ENCODE data around the gene BPIFB6. TPM values are rescaled to one million over a fixed set of nuclear protein-coding genes. Genes with fewer than 3 reads are reported as not detected.

Gene BPIFB6
- total and polyA plus RNA-seq, 4 donors: not detected

DNA sequence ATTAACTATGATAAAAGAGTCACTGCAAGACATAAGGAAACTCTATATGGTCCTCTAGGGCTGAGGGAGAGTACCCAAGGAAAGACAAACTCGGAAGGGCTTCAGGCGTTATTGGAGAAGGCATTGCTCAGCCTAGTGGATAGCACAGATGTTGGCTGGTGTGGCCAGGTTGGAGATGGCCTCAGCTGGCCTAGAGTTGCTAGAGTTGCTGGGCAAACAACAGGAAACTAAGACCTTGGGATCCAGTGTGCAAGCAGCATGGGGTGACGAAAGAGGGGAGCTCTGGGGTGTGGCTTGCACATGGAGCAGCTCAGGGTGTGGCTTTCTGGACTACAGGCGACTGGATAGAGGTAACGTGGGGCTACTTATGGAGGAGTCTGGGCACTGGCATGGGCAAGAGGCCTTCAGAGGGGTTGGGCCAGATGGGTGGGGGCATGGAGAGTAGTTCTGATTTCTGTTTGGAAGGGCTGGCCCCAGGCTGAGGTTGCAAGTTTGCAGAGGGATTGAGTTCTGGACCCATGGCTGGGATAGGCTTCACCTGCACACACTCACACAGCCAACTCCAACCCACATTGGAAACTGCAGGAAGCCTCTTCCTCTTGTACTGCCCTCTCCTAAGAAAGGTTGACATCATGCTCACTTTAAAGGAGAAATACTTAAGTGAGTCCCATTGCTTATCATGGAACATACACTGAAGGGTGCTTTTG is 5.2 kb upstream of the BPIFB6 start:
- intact Hi-C loops (cut with DNase I): no loop called here

DNA sequence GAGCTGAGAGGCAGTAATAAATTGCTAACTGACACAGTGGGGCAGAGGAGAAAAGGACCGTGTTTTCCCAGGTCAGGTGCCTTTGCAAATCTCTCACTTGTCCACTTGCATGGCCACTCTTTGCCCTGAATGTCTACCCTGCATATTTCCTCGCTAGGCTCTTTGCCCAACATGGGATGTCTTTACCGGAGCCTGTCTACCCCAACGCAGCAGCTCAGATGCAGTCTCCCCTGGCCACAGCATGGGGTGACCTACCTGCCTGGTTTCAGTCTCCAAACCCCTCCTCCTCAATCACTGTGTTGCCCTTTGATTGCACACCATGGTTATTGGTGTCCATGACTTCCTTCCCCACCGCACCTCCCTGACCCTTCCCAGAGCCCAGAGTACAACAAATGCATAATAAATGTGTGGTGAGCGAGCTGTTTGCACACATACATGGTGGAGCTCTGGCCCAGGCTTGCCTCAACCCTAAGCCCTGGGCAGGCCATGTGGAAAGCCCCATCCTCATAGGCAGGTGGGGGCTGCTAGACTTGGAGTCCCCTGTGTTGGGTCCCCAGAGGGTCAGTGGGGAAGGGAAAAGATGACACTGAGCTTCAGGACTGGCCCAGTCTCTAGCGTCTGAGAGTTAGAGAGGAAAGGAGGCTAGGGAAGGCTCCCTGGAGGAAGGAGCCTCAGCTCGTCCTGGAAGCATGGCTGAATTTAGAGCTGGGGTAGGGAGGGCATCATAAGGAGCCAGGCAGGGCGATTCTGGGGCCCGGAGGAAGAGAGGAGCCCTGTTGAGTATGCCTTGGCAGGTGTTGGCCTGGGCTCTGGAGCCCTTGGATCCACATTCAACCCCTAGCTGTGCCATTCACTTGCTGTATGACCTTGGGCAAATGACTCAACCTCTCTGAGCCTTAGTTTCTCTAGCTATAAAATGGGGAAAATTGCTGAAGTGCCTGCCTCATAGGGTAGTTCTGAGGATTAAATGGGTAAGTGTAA is 4.4 kb upstream of the BPIFB6 start:
- Histone ChIP-seq H3K27ac (ENCODE audit: low read depth in 1 of 2, low read length in 2 of 2) (no peak overlapping the region), H3K27me3 (ENCODE audit: control insufficient read depth in 1 of 2, insufficient read depth in 2 of 2, low read length in 1 of 2) (no peaks in the 10 kb centered on the region), H3K4me1 (ENCODE audit: control insufficient read depth in 1 of 2, insufficient read depth in 2 of 2, low read length in 2 of 2) (no peaks in the 10 kb centered on the region), H3K4me3 (ENCODE audit: low read length in 2 of 2) (no peak overlapping the region), H3K36me3 (ENCODE audit: control insufficient read depth in 1 of 2, insufficient read depth in 2 of 2, low read length in 1 of 2) (no peaks in the 10 kb centered on the region), H3K9me3 (ENCODE audit: control insufficient read depth, low read length) (no peaks in the 10 kb centered on the region)
- ATAC-seq (ENCODE audit: low FRiP score) (no peak), DNase-seq (no peak)
- WGBS, 2 donors: 68 to 74% methylated on average over 10 of the region's 10 CpGs
- intact Hi-C loops (cut with DNase I): no loop called here

More for the DNA sequence above, 5.2 kb upstream of the BPIFB6 start:
- Histone ChIP-seq H3K4me3 (ENCODE audit: low read length in 2 of 2) (no peak overlapping the region), H3K36me3 (ENCODE audit: control insufficient read depth in 1 of 2, insufficient read depth in 2 of 2, low read length in 1 of 2) (no peaks in the 10 kb centered on the region), H3K4me1 (ENCODE audit: control insufficient read depth in 1 of 2, insufficient read depth in 2 of 2, low read length in 2 of 2) (no peaks in the 10 kb centered on the region), H3K9me3 (ENCODE audit: control insufficient read depth, low read length) (no peaks in the 10 kb centered on the region), H3K27me3 (ENCODE audit: control insufficient read depth in 1 of 2, insufficient read depth in 2 of 2, low read length in 1 of 2) (no peaks in the 10 kb centered on the region), H3K27ac (ENCODE audit: low read depth in 1 of 2, low read length in 2 of 2) (no peak overlapping the region)
- DNase-seq (no peak), ATAC-seq (ENCODE audit: low FRiP score) (no peak)
- WGBS, 2 donors: 61 to 73% methylated on average over 5 of the region's 5 CpGs

DNA sequence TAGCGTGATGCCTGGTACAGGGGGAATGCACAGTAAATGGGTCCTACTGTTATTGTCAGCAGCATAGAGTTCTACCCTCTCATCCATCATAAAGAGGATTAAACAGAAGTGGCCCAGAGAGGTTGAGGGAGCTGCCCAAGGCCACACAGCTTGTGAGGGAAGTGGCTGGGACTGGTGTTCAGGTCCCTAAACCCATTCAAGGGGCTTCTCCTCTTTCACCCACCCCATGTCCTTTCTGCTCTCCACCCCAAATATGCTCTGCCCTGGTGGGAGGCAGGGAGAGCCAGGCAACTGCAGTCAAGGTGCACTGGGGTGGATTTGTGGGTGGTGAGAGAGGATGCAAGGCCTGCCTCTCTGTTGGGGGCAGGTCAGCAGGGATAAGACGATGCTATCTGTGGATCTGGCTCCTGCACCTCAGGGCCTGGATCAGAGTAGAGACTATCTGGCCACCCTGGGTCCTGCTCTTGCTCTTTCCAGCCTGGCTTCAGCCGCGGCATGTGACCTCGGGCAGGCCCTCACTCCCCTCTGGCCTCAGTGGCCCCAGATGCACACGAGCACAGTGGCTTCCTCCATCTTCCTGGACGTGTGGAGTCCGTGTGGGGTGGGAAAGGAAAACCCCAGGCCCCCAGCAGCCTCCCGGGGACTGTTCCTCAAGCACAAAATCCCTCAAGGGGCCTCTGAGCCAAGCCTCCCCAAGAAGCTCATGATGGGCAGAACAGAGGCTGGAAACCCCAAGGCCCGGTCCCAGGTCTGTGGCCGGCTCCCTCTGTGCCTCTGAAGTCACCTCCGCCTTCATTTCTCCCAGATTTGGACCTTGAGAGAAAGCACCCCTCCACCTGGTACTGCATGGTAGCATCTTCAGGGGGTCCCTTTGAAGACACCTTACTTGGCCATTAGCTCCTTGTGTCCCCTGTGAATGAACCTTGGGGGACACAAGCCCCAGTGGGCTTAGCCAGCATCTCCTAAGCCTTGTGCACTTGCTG is 3.4 kb upstream of the BPIFB6 start:
- Histone ChIP-seq H3K36me3 (ENCODE audit: control insufficient read depth in 1 of 2, insufficient read depth in 2 of 2, low read length in 1 of 2) (no peaks in the 10 kb centered on the region), H3K27ac (ENCODE audit: low read depth in 1 of 2, low read length in 2 of 2) (no peak overlapping the region), H3K27me3 (ENCODE audit: control insufficient read depth in 1 of 2, insufficient read depth in 2 of 2, low read length in 1 of 2) (no peaks in the 10 kb centered on the region), H3K9me3 (ENCODE audit: control insufficient read depth, low read length) (peaks cover 2% of the 10 kb centered on the region), H3K4me1 (ENCODE audit: control insufficient read depth in 1 of 2, insufficient read depth in 2 of 2, low read length in 2 of 2) (no peaks in the 10 kb centered on the region), H3K4me3 (ENCODE audit: low read length in 2 of 2) (no peak overlapping the region)
- intact Hi-C loops (cut with DNase I): no loop called here
- DNase-seq (no peak), ATAC-seq (ENCODE audit: low FRiP score) (no peak)
- WGBS, 2 donors: 65 to 77% methylated on average over 12 of the region's 12 CpGs

- peaks cover 4% of the 10 kb centered on the region for H3K9me3 ChIP-seq (ENCODE audit: control insufficient read depth, low read length)
- H3K27me3 ChIP-seq (ENCODE audit: control insufficient read depth in 1 of 2, insufficient read depth in 2 of 2, low read length in 1 of 2): no peaks in the 10 kb centered on the region
- no peak for ATAC-seq (ENCODE audit: low FRiP score)
- H3K27ac ChIP-seq (ENCODE audit: low read depth in 1 of 2, low read length in 2 of 2): no peak overlapping the region
- intact Hi-C loops (cut with DNase I): no loop called here
- no peaks in the 10 kb centered on the region for H3K36me3 ChIP-seq (ENCODE audit: control insufficient read depth in 1 of 2, insufficient read depth in 2 of 2, low read length in 1 of 2)
- WGBS, 2 donors: 61 to 68% methylated on average over 7 of the region's 7 CpGs
- no peak overlapping the region for H3K4me3 ChIP-seq (ENCODE audit: low read length in 2 of 2)
- no peak for DNase-seq
- H3K4me1 ChIP-seq (ENCODE audit: control insufficient read depth in 1 of 2, insufficient read depth in 2 of 2, low read length in 2 of 2): no peaks in the 10 kb centered on the region
These were observed 2.6 kb upstream of the BPIFB6 start for GRCh38 chr20:33028875-33029274.

- 74 to 77% methylated on average over 9 of the region's 9 CpGs for WGBS, 2 donors
- intact Hi-C loops (cut with DNase I): no loop called here
These were observed 1.4 kb upstream of the BPIFB6 start for GRCh38 chr20:33030076-33030475.

GRCh38 chr20:33030569-33030968 is 879 bp upstream of the BPIFB6 start:
- 77 to 79% methylated on average over 6 of the region's 6 CpGs for WGBS, 2 donors

More at GRCh38 chr20:33030076-33030475, 1.4 kb upstream of the BPIFB6 start:
- no peak overlapping the region for H3K27ac ChIP-seq (ENCODE audit: low read depth in 1 of 2, low read length in 2 of 2)
- no peaks in the 10 kb centered on the region for H3K36me3 ChIP-seq (ENCODE audit: control insufficient read depth in 1 of 2, insufficient read depth in 2 of 2, low read length in 1 of 2)
- ATAC-seq (ENCODE audit: low FRiP score) (no peak), DNase-seq (no peak)
- H3K4me3 ChIP-seq (ENCODE audit: low read length in 2 of 2): no peak overlapping the region
- no peaks in the 10 kb centered on the region for H3K27me3 ChIP-seq (ENCODE audit: control insufficient read depth in 1 of 2, insufficient read depth in 2 of 2, low read length in 1 of 2)
- peaks cover 4% of the 10 kb centered on the region for H3K9me3 ChIP-seq (ENCODE audit: control insufficient read depth, low read length)
- H3K4me1 ChIP-seq (ENCODE audit: control insufficient read depth in 1 of 2, insufficient read depth in 2 of 2, low read length in 2 of 2): no peaks in the 10 kb centered on the region

GRCh38 chr20:33032555-33032954 is 1.1 kb downstream of the BPIFB6 start:
- H3K9me3 ChIP-seq (ENCODE audit: control insufficient read depth, low read length): peaks cover 4% of the 10 kb centered on the region
- WGBS, 2 donors: 76% methylated on average over 6 of the region's 6 CpGs
- no peaks in the 10 kb centered on the region for H3K27me3 ChIP-seq (ENCODE audit: control insufficient read depth in 1 of 2, insufficient read depth in 2 of 2, low read length in 1 of 2)
- no peaks in the 10 kb centered on the region for H3K4me1 ChIP-seq (ENCODE audit: control insufficient read depth in 1 of 2, insufficient read depth in 2 of 2, low read length in 2 of 2)
- H3K27ac ChIP-seq (ENCODE audit: low read depth in 1 of 2, low read length in 2 of 2): no peak overlapping the region
- no peaks in the 10 kb centered on the region for H3K36me3 ChIP-seq (ENCODE audit: control insufficient read depth in 1 of 2, insufficient read depth in 2 of 2, low read length in 1 of 2)
- ATAC-seq (ENCODE audit: low FRiP score) (no peak), DNase-seq (no peak)
- no peak overlapping the region for H3K4me3 ChIP-seq (ENCODE audit: low read length in 2 of 2)
- intact Hi-C loops (cut with DNase I): no loop called here

More at GRCh38 chr20:33030569-33030968, 879 bp upstream of the BPIFB6 start:
- intact Hi-C loops (cut with DNase I): no loop called here
- no peak for DNase-seq
- H3K36me3 ChIP-seq (ENCODE audit: control insufficient read depth in 1 of 2, insufficient read depth in 2 of 2, low read length in 1 of 2): no peaks in the 10 kb centered on the region
- H3K27ac ChIP-seq (ENCODE audit: low read depth in 1 of 2, low read length in 2 of 2): no peak overlapping the region
- H3K4me3 ChIP-seq (ENCODE audit: low read length in 2 of 2): no peak overlapping the region
- no peak for ATAC-seq (ENCODE audit: low FRiP score)
- no peaks in the 10 kb centered on the region for H3K27me3 ChIP-seq (ENCODE audit: control insufficient read depth in 1 of 2, insufficient read depth in 2 of 2, low read length in 1 of 2)
- H3K9me3 ChIP-seq (ENCODE audit: control insufficient read depth, low read length): peaks cover 4% of the 10 kb centered on the region
- no peaks in the 10 kb centered on the region for H3K4me1 ChIP-seq (ENCODE audit: control insufficient read depth in 1 of 2, insufficient read depth in 2 of 2, low read length in 2 of 2)

- intact Hi-C loops (cut with DNase I): no loop called here
- H3K4me1 ChIP-seq (ENCODE audit: control insufficient read depth in 1 of 2, insufficient read depth in 2 of 2, low read length in 2 of 2): no peaks in the 10 kb centered on the region
- DNase-seq (no peak), ATAC-seq (ENCODE audit: low FRiP score) (no peak)
- peaks cover 4% of the 10 kb centered on the region for H3K9me3 ChIP-seq (ENCODE audit: control insufficient read depth, low read length)
- H3K36me3 ChIP-seq (ENCODE audit: control insufficient read depth in 1 of 2, insufficient read depth in 2 of 2, low read length in 1 of 2): no peaks in the 10 kb centered on the region
- no peak overlapping the region for H3K4me3 ChIP-seq (ENCODE audit: low read length in 2 of 2)
- H3K27ac ChIP-seq (ENCODE audit: low read depth in 1 of 2, low read length in 2 of 2): no peak overlapping the region
- no peaks in the 10 kb centered on the region for H3K27me3 ChIP-seq (ENCODE audit: control insufficient read depth in 1 of 2, insufficient read depth in 2 of 2, low read length in 1 of 2)
- 57 to 72% methylated on average over 5 of the region's 5 CpGs for WGBS, 2 donors
These were observed 1.9 kb downstream of the BPIFB6 start for GRCh38 chr20:33033381-33033780.
